Retinal pigment epithelial cell (primary cell): ENCODE measurements around the gene GALNT17.
"Not testable (repeated sequence)": the region's sequence is repeated elsewhere in the genome, so short reads cannot be mapped to it uniquely, and the experiment has no call there.

Source experiments
- DNase-seq: peaks from one replicate; pipeline ENCODE4 v3.0.0-alpha.2; 2010; ENCODE audit warnings: low read depth
- H3K4me3 ChIP-seq: 2 replicates; pipeline ENCODE4 v1.5.1; 2011; ENCODE audit warnings: mild to moderate bottlenecking, low read length, control low read depth, moderate library complexity
- CTCF ChIP-seq: conservative IDR thresholded peaks from 2 replicates; pipeline ENCODE4 v1.5.1; 2011; ENCODE audit warnings: low read depth, low read length, control low read depth, inconsistent platforms

GALNT17 gene

GRCh38 chr7:71566376-71566775 is 434.4 kb downstream of the GALNT17 start:
- H3K4me3 ChIP-seq, result no peak overlapping the region
- no peak for DNase-seq
- TF ChIP-seq CTCF, result no peak

GRCh38 chr7:71566991-71567390 is 435.0 kb downstream of the GALNT17 start:
- TF ChIP-seq CTCF, result no peak
- H3K4me3 ChIP-seq, result no peak overlapping the region
- DNase-seq, result no peak

- no peak for DNase-seq
- H3K4me3 ChIP-seq, result no peak overlapping the region
- TF ChIP-seq CTCF, result no peak
Observed at GRCh38 chr7:71574153-71574860, 442.4 kb downstream of the GALNT17 start.

- DNase-seq, result no peak
- H3K4me3 ChIP-seq, result no peak overlapping the region
- no peak for TF ChIP-seq CTCF
Observed at GRCh38 chr7:71580027-71580426, 448.1 kb downstream of the GALNT17 start.

GRCh38 chr7:71584256-71584655 is 452.3 kb downstream of the GALNT17 start:
- TF ChIP-seq CTCF, result no peak
- H3K4me3 ChIP-seq, result no peak overlapping the region
- DNase-seq, result no peak

GRCh38 chr7:71591876-71592275 is 459.9 kb downstream of the GALNT17 start:
- no peak for TF ChIP-seq CTCF
- no peak for DNase-seq
- H3K4me3 ChIP-seq, result no peak overlapping the region

GRCh38 chr7:71592388-71592787 is 460.4 kb downstream of the GALNT17 start:
- DNase-seq, result not testable (repeated sequence)

GRCh38 chr7:71594736-71595135 is 462.8 kb downstream of the GALNT17 start:
- no peak for TF ChIP-seq CTCF
- no peak overlapping the region for H3K4me3 ChIP-seq
- no peak for DNase-seq

More at GRCh38 chr7:71592388-71592787, 460.4 kb downstream of the GALNT17 start:
- H3K4me3 ChIP-seq, result not testable (repeated sequence)
